Hippocampal formation (tissue), 2 donors: ENCODE results near the gene ARHGAP26.

Experiments used
- DNase-seq, 2 donors: peaks; one replicate each; lab custom pipeline; 2025; lab: John Stamatoyannopoulos, UW

Gene ARHGAP26

DNA sequence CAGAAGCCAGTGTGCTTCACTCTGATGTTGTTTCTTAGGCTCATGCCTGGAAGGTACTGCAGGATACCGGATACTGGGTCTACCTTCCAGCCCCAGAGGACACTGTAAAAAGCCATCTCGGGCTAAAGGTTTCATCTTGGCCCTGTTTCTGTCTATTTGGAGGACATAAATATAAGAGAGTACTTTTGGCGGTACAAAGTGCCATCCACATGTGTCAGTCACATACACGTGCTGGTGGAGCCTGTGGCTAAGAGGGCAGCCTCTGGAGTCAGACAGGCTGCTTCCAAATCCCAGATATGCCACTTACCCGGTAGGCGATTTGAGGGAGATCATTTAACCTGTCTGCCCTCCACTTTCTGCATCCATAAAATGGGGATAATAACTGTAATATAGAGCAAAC is 472.9 kb downstream of the ARHGAP26 start:
- DNase-seq = no peak

DNA sequence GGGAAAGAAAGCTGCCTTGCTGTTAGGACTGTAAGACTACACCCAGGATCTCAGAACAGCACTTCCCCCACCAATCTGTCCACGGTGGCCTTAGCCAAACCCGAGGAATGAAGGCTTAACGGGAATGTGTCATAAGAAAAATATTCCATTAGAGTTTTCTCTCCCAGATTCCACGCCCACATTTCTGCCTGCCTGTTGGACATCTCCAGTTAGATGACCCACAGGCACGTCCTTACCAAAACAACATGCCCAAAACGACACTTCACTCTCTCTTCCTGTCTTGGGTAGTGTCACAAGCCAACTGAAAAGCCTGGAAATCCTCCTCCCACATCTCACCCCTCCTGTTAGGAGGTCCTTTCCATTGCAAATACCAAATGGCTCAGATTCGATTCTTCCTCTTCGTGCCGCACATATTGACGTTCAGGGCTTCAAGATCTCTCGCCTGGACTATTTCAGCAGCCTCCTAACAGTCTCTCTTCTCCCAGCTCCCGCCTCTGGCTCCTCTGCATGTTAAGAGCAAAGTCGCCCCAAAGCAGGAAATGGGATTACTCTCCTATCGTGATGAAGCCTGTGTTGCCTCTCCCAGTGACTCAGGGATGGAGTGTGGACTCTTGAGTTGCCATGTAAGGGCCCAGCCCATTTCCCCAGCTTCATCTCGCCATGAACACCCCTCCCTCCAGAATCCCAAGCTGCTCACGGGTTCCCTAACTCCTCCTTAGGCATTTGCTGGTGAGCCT is 474.0 kb downstream of the ARHGAP26 start:
- no peak for DNase-seq

DNA sequence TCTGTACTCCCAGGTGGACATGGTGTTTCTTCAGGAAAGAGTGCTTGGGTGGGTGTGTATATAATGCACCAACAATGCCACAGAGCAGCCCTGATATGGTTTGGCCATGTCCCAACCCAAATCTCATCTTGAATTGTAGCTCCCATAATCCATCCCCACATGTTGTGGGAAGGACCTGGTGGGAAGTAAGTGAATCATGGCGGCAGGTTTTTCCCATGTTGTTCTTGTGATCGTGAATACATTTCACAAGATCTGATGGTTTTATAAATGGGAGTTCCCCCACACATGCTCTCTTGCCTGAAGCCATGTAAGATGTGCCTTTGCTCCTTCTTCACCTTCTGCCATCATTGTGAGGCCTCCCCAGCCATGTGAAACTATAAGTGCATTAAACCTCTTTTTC is 474.8 kb downstream of the ARHGAP26 start:
- DNase-seq = no peak

DNA sequence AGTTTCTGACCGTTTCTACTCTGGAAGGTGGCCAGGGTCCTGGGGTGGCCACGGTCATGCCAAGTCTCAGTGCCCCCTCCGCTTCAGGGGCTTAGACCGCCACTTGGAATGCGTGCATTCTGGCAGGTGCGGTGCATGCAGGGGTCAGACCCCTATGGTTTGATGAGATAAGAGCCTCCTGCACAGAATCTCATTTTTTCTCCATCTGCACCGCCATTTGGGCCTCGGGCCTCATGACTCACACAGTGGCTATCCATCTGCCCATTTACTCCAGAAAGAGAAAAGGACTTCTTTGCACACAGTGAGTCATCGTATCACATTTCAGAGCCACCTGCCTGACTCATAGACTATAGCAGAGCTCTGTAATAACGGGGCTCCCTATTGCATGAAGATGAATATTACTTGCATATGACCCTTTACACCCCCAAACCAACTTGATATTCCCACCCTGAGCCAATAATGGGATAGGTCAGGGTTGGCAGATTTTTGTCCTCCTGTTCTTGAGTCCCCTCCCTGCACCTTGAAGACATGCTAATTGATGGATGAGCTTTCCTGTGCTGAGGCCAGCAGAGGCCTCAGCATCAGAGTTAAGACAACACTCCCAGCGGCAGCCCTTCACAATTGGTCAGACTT is 475.9 kb downstream of the ARHGAP26 start:
- peak in 1 of 2 donors; percentile 32 for DNase-seq

DNA sequence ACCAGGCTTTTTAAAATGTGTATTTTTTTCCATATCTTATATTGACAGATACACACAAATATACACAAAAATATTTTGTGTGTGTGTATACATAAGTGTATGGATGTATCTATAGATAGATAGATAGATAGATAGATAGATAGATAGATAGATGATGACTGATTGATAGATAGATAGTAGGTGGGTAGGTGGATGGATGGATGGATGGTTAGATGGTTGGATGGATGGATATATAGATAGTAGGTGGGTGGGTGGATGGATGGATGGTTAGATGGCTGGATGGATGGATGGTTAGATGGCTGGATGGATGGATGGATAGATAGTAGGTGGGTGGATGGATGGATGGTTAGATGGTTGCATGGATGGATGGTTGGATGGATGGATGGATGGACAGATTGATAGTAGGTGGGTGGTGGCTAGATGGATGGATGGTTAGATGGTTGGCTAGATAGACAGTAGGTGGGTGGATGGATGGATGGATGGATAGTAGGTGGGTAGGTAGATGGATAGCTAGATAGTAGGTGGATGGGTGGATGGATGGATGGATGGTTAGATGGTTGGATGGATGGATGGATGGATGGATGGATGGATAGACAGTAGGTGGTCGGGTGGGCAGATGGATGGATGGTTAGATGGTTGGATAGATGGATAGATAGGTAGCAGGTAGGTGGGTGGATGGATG is 477.1 kb downstream of the ARHGAP26 start:
- DNase-seq = no peak

DNA sequence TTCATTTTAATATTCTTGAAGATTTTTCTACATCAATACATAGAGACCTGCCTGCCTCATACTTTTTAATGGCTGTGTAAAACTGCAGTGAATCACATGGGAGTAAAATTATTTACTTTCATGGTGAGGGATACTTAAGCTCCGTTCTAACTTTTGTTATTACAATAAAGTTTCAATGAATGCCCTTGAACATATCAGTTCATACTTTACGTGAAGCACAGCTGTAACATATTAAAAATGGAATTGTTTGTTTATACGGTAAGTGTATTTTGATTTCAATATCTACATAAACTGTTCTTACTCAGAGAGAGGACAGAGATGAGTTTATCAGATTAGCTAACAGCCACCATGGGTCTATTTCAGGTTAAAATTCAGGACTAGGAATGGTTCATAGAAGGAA is 478.2 kb downstream of the ARHGAP26 start:
- DNase-seq = no peak

DNA sequence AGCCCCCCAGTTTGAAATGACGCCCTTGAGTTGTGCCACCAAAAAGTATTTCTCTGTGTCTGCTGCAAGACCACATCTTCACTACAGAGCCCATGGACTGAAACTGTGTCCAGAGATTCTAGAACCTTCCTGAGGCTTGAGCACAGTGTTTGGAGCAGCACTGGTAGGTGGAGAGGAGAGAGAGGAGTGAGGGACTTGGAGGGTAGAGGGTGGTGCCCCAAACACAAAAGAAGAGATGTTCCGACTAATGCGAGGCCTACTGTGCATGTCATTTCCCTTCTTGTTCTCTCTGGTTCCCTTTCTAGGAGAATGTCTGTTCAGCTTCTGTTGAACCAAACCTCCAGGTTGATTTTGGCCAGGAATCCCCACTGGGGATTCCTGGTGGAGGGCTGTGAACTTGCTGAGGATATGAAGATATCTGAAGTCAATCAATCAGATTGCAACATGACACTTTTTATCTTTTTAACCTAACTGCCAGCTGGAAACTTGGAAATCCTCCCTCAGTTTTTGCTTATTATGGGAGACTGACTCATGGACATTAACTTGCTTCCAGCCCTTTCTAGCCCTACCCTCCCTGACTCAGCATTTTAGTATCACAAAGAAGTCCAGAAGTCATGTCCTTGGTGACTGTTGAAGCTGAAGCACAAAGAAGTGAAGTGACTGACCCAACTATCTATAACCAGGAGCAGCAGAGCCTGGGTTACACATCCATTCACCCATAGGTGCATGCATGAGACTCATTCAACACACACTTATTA is 478.8 kb downstream of the ARHGAP26 start:
- no peak for DNase-seq

DNA sequence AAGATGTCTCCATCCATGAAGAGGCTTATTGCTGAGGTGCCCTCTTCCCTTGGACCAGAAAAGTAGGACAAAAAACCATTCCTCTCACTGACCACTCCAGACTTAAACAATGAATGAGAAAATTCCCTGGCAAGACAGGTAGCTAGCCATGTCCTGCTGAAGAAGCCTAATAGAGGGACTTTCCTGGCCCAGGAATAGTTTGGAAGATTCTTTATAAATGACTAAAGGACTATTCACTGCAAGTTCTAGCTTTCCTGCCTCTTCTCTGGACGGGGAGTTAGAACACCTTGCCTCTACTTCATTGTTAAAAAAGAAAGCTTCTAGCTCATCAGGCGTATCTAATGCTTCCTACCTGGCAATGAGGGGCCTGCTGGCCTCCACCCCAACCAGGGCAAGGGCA is 479.7 kb downstream of the ARHGAP26 start:
- DNase-seq = no peak

DNA sequence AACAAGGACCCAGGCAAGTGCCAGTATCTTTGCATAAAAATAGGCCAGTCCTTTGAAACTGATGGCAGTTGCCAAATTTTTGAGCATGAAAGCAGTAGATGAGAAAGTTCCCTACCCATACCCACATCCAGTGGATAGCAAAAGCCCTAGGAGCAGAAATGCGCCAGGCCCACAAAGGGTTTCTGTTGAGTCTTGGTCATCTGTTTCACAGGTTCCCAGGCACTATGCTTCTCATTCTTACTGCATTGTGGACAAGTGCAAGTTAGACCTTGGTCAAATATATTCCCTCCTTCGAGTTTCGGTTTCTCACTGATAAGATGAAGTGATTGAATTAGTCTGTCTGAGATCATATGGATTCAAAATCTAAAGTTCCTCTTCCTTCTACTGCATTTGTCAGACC is 481.0 kb downstream of the ARHGAP26 start:
- DNase-seq = no peak

DNA sequence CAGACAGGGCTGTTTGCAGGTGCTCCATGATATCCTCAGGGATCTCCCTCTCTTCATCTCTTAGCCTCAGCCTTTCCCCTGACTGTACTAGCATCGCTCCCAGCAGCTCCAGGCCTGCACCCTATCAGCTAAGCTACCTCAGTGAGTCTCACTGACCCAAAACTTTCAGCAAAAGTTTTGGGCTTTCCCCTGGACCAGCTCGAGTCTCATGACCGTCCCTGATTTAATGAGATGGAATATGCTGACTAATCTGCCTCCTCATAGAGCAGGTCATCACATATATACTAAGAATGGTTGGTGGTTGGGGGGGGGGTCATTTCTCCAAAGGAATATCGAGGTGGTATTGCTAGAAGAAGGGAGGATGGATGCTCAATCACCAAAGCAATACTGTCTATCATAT is 481.8 kb downstream of the ARHGAP26 start:
- no peak for DNase-seq

DNA sequence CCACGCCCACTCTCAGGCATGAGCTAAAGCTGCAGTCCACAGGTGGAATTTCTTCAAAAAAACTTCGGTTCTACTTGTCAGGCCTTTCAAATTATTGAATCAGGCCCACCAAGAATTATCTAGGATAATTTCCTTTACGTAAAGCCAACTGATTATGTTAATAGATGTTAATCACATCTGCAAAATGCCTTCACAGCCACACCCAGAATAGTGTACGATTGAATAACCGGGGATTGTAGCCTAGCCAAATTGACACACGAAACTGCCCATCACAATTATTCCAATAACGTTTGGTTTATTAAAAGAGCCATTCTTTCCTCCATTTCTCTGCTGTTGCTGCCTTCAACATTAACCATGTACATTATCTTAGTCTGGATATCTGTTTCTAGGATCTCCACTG is 484.6 kb downstream of the ARHGAP26 start:
- no peak for DNase-seq

DNA sequence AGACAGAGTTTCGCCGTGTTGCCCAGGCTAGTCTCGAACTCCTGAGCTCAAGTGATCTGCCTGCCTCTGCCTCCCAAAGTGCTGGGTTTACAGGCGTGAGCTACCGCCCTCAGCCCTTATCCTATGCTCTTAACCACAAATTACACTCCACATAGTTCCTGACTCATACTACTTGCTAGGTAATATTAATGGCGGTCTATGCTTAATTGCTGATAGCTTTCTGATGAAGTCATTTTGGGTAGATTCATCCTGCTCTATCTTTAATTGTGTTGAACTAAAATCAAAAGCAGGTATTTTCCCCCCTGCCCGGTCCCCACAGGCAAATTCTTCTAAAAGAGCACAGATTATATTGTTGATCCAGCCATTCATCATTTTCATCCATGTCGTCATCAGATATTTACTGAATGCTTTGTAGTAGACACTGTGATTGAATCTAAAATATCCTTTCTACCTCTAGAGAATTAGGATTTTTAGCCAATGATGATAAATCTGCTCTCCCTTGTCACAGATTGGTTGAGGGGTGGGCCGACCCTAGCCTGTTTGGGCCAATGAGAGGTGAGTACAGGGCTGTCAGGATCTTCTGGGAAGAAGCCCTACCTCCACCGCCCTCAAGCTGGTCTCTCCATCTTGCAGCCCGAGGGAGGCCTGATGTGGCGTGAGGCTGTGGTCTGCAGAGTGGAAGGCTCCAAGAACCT is 488.5 kb downstream of the ARHGAP26 start:
- no peak for DNase-seq

DNA sequence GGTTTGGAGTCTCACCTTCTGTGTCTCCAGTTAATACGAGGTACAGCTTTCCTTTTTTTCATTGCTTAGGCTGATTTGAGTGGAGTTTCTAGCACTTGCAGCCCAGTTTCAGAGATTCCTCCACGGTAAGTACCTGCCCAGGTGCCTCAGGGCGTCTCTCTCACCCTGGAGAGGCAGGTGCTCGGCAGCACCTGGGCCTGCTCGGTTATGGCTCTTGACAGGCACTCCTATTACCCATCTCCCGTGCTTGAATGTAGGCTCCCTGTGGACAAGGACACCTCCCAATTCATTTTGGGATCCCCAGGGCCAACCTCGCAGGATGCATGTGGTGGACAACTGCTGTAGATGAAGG is 489.1 kb downstream of the ARHGAP26 start:
- no peak for DNase-seq

DNA sequence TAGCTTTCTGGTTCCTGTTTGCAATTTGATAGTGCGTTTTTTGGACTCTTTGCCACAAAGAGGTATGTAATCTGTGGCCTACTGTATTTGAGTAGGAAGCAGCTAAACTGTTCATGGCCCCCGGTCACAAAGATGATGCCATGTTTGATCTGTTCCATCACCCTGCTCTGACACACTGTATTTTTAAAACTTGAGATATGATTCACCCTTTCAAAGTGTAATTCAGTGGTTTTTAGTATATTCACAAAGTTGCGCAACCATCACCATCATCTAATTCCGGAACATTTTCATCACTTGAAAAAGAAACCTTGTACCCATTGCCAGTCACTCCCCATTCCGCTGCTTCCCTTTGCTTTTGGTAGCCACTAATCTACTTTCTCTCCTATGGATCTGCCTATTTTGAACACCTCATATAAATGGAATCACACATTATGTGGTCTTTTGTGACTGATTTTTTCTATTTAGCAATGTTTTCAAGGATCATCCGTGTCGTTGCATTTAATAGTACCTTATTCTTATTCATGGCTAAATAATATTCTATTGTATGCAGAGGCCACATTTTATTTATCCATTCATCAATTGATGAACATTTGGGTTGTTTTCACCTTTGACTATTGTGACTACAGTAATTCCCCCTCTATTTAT is 491.7 kb downstream of the ARHGAP26 start:
- DNase-seq = no peak

DNA sequence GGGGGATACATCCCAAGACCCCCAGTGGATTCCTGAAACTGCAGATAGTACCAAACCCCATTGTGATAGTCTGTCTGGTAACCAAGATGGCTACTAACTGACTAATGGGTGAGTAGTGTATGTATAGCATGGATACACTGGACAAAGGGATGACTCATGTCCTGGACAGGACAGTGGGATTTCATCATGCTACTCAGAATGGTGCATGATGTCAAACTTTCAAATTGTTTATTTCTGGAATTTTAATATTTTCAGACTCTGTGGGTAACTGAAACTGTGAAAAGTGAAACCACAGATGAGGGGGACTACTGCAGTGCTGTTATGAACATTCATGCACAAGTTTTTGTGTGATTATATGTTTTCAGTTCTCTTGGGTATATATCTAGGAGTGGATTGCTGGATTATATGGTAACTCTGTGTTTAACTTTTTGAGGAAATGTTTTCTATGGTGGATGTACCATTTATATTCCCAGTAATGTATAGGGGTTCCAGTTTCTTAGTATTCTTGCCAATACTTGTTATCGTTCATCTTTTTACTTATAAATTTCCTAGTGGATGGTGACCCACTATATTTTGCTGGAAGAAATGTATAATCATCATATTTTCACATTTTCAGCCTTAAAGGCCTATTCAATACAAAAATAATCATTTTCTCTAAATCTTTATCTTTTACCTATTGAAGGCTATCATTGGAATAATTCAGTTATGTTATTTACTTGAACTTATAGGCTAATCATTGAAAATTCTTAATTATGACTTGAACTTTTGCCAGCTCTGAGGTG is 492.4 kb downstream of the ARHGAP26 start:
- no peak for DNase-seq

DNA sequence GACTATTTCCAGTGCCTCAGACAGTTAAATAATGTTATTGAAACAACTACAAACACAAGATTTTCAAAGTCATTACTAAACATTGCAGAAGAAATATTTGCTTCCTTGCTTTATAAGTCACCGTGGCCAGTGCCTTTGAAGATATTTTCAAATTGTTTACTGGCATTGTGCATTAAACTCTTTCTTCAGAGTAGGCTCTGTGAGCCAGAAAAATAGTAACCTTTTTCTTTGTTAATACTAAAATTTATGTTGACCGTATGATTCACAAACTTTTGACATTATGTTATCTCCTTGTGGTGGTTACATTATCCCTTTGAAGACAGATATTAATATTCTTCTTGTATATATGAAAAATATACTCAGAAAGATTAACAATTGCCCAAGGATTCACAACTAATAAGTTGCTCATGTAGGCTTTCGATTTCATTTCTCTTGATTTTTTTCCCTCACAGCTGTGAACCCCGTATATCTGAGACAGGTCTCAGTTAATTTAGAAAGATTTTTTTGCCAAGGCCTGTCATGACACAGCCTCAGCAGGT is 493.2 kb downstream of the ARHGAP26 start:
- no peak for DNase-seq

DNA sequence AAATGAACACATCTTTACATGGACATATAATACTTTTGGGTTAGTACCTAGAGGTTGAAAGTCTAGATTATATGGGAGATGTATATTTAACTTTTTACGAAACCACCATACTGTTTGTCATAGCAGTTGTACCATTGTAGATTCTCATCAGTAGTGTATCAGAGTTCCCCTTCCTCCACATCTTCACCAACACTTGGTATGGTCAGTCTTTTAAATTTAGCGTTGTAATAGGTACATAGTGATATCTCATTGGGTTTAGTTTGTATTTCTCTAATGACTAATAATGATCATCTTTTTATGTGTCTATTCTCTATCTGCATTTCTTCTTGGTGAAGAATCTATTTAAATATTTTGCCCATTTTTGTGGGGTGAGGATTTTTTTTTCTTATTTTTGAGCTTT is 495.8 kb downstream of the ARHGAP26 start:
- no peak for DNase-seq

DNA sequence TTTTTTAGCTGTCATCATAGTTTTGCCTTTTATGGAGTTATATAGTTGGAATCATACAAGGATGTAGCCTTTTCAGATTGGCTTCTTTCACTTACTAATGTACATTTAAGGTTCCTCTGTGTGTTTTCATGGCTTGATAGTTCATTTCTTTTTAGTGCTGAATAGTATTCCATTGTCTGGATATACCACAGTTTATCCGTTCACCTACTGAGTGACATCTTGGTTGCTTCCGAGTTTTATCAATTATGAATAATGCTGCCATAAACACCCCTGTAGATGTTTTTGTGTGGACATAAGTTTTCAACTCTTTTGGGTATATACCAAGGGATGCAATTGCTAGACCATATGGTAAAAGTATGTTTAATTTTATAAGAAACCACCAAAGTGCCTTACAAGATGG is 497.0 kb downstream of the ARHGAP26 start:
- DNase-seq = no peak

DNA sequence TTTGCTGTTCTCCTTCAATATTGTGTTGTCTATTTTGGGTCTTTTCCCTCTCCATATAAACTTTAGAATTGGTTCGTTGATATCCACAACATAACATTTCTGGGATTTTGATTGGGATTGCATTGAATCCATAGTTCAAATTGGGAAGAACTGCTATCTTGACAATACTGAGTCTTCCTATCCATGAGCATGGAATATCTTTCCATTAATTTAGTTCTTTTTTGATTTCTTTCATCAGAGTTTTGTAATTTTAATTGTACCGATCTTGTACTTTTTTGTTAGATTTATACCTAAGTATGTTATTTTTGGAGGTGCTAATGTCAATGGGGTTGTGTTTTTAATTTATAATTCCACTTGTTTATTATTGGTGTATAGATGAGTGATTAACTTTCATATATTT is 498.2 kb downstream of the ARHGAP26 start:
- no peak for DNase-seq

DNA sequence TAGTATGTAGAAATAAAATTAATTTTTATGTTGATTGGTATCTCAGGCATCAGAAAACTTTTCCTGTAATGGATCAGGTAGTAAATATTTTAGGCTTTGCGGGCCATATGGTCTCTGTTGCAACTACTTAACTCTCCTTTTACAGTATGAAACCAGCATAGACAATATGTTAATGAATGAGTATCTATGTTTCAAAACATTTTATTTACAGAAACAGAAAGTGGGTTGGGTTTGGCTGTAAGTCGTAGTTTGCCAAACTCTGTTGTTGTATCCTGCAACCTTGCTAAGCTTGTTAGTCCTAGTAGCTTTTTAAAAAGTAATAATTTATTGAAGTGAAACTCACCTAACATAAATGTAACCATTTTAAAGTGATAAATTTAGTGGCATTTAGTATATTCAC is 501.3 kb downstream of the ARHGAP26 start:
- no peak for DNase-seq
